ENCODE data around the gene AARS2.

Gene AARS2

GRCh38 chr6:44264154-44265006 lies 48.8 kb downstream of the AARS2 start:
- DNase-seq = peak in 2 of 3 donors; percentile 27 to 29
- H3K27ac ChIP-seq (ENCODE audit: insufficient read depth, low read length, poor library complexity, severe bottlenecking) = peak overlapping the region; percentile 92
- H3K4me3 ChIP-seq (ENCODE audit: insufficient read depth, low read depth, low read length, poor library complexity, severe bottlenecking) = peak overlapping the region; percentile 93
- H3K36me3 ChIP-seq (ENCODE audit: control insufficient read depth, insufficient read depth, low read length) = peaks cover 22% of the 10 kb centered on the region
- H3K27me3 ChIP-seq (replicated peaks; ENCODE audit: control insufficient read depth, insufficient read depth, low read length, poor library complexity, severe bottlenecking) = peaks cover 4% of the 10 kb centered on the region
- H3K4me1 ChIP-seq (ENCODE audit: control insufficient read depth, insufficient read depth, low read length, poor library complexity, severe bottlenecking) = peaks cover 31% of the 10 kb centered on the region
- no peaks in the 10 kb centered on the region for H3K9me3 ChIP-seq (ENCODE audit: control insufficient read depth, low read length)

- peak; percentile 37 to 56 (median 52) for DNase-seq
- Histone ChIP-seq H3K4me3 (ENCODE audit: insufficient read depth, low read depth, low read length, poor library complexity, severe bottlenecking) (peak overlapping the region; percentile 93), H3K27me3 (replicated peaks; ENCODE audit: control insufficient read depth, insufficient read depth, low read length, poor library complexity, severe bottlenecking) (peaks cover 4% of the 10 kb centered on the region), H3K9me3 (ENCODE audit: control insufficient read depth, low read length) (no peaks in the 10 kb centered on the region), H3K4me1 (ENCODE audit: control insufficient read depth, insufficient read depth, low read length, poor library complexity, severe bottlenecking) (peaks cover 31% of the 10 kb centered on the region), H3K36me3 (ENCODE audit: control insufficient read depth, insufficient read depth, low read length) (peaks cover 29% of the 10 kb centered on the region), H3K27ac (ENCODE audit: insufficient read depth, low read length, poor library complexity, severe bottlenecking) (peak overlapping the region; percentile 92)
These were observed 49.6 kb downstream of the AARS2 start for GRCh38 chr6:44263354-44264100.

- Histone ChIP-seq H3K4me3 (ENCODE audit: insufficient read depth, low read depth, low read length, poor library complexity, severe bottlenecking) (peak overlapping the region; percentile 93), H3K27me3 (replicated peaks; ENCODE audit: control insufficient read depth, insufficient read depth, low read length, poor library complexity, severe bottlenecking) (no peaks in the 10 kb centered on the region), H3K4me1 (ENCODE audit: control insufficient read depth, insufficient read depth, low read length, poor library complexity, severe bottlenecking) (peaks cover 35% of the 10 kb centered on the region), H3K27ac (ENCODE audit: insufficient read depth, low read length, poor library complexity, severe bottlenecking) (peak overlapping the region; percentile 92), H3K36me3 (ENCODE audit: control insufficient read depth, insufficient read depth, low read length) (peaks cover 29% of the 10 kb centered on the region), H3K9me3 (ENCODE audit: control insufficient read depth, low read length) (no peaks in the 10 kb centered on the region)
- DNase-seq = no peak
These were observed 50.4 kb downstream of the AARS2 start for GRCh38 chr6:44262467-44263353.

- Histone ChIP-seq H3K4me1 (ENCODE audit: control insufficient read depth, insufficient read depth, low read length, poor library complexity, severe bottlenecking) (peaks cover 40% of the 10 kb centered on the region), H3K4me3 (ENCODE audit: insufficient read depth, low read depth, low read length, poor library complexity, severe bottlenecking) (no peak overlapping the region), H3K27me3 (replicated peaks; ENCODE audit: control insufficient read depth, insufficient read depth, low read length, poor library complexity, severe bottlenecking) (no peaks in the 10 kb centered on the region), H3K27ac (ENCODE audit: insufficient read depth, low read length, poor library complexity, severe bottlenecking) (peak overlapping the region; percentile 92), H3K36me3 (ENCODE audit: control insufficient read depth, insufficient read depth, low read length) (peaks cover 29% of the 10 kb centered on the region), H3K9me3 (ENCODE audit: control insufficient read depth, low read length) (no peaks in the 10 kb centered on the region)
- no peak for DNase-seq
These were observed 51.6 kb downstream of the AARS2 start for GRCh38 chr6:44261581-44261980.

- no peak for DNase-seq
- peaks cover 49% of the 10 kb centered on the region for H3K4me1 ChIP-seq (ENCODE audit: control insufficient read depth, insufficient read depth, low read length, poor library complexity, severe bottlenecking)
- H3K27me3 ChIP-seq (replicated peaks; ENCODE audit: control insufficient read depth, insufficient read depth, low read length, poor library complexity, severe bottlenecking) = no peaks in the 10 kb centered on the region
- no peaks in the 10 kb centered on the region for H3K9me3 ChIP-seq (ENCODE audit: control insufficient read depth, low read length)
- peaks cover 29% of the 10 kb centered on the region for H3K36me3 ChIP-seq (ENCODE audit: control insufficient read depth, insufficient read depth, low read length)
- no peak overlapping the region for H3K4me3 ChIP-seq (ENCODE audit: insufficient read depth, low read depth, low read length, poor library complexity, severe bottlenecking)
- no peak overlapping the region for H3K27ac ChIP-seq (ENCODE audit: insufficient read depth, low read length, poor library complexity, severe bottlenecking)
These were observed 52.5 kb downstream of the AARS2 start for GRCh38 chr6:44260451-44261297.

- no peak for DNase-seq
- Histone ChIP-seq H3K4me3 (ENCODE audit: insufficient read depth, low read depth, low read length, poor library complexity, severe bottlenecking) (no peak overlapping the region), H3K36me3 (ENCODE audit: control insufficient read depth, insufficient read depth, low read length) (peaks cover 29% of the 10 kb centered on the region), H3K4me1 (ENCODE audit: control insufficient read depth, insufficient read depth, low read length, poor library complexity, severe bottlenecking) (peaks cover 49% of the 10 kb centered on the region), H3K9me3 (ENCODE audit: control insufficient read depth, low read length) (no peaks in the 10 kb centered on the region), H3K27me3 (replicated peaks; ENCODE audit: control insufficient read depth, insufficient read depth, low read length, poor library complexity, severe bottlenecking) (no peaks in the 10 kb centered on the region), H3K27ac (ENCODE audit: insufficient read depth, low read length, poor library complexity, severe bottlenecking) (no peak overlapping the region)
These were observed 53.1 kb downstream of the AARS2 start for GRCh38 chr6:44260011-44260410.

- no peak for DNase-seq
- Histone ChIP-seq H3K9me3 (ENCODE audit: control insufficient read depth, low read length) (no peaks in the 10 kb centered on the region), H3K36me3 (ENCODE audit: control insufficient read depth, insufficient read depth, low read length) (peaks cover 39% of the 10 kb centered on the region), H3K27ac (ENCODE audit: insufficient read depth, low read length, poor library complexity, severe bottlenecking) (no peak overlapping the region), H3K27me3 (replicated peaks; ENCODE audit: control insufficient read depth, insufficient read depth, low read length, poor library complexity, severe bottlenecking) (no peaks in the 10 kb centered on the region), H3K4me3 (ENCODE audit: insufficient read depth, low read depth, low read length, poor library complexity, severe bottlenecking) (no peak overlapping the region), H3K4me1 (ENCODE audit: control insufficient read depth, insufficient read depth, low read length, poor library complexity, severe bottlenecking) (peaks cover 40% of the 10 kb centered on the region)
These were observed 54.2 kb downstream of the AARS2 start for GRCh38 chr6:44258921-44259320.

GRCh38 chr6:44258325-44258863 lies 54.8 kb downstream of the AARS2 start:
- DNase-seq = no peak
- Histone ChIP-seq H3K27ac (ENCODE audit: insufficient read depth, low read length, poor library complexity, severe bottlenecking) (peak overlapping the region; percentile 80), H3K36me3 (ENCODE audit: control insufficient read depth, insufficient read depth, low read length) (peaks cover 43% of the 10 kb centered on the region), H3K9me3 (ENCODE audit: control insufficient read depth, low read length) (no peaks in the 10 kb centered on the region), H3K4me3 (ENCODE audit: insufficient read depth, low read depth, low read length, poor library complexity, severe bottlenecking) (no peak overlapping the region), H3K4me1 (ENCODE audit: control insufficient read depth, insufficient read depth, low read length, poor library complexity, severe bottlenecking) (peaks cover 35% of the 10 kb centered on the region), H3K27me3 (replicated peaks; ENCODE audit: control insufficient read depth, insufficient read depth, low read length, poor library complexity, severe bottlenecking) (no peaks in the 10 kb centered on the region)

All from effector memory CD4-positive, alpha-beta T cell (primary cell).